Measurements from ENCODE around the gene LRRC74A.

LRRC74A gene

DNA sequence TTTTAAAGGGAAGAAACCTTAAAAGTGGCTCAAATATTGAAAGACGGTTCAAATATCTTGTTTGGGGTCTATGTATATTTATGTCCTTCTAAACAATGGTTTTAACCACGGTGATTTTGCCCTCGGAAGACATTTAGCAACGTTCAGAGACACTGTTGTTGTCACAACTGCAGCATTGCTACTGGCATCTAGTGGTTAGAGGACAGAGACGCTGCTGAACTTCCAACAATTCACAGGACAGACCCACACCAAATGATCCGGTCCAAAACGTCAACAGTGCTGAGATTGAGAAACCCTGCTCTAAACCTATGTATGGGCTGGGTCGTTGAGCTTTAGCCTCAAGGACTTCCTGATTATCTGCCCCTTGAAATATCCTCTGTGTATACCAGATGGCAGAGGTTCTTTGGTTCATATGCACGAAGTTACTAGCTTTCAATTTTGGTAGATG, 15.2 kb upstream of the LRRC74A start:
- DNase-seq = no peak

DNA sequence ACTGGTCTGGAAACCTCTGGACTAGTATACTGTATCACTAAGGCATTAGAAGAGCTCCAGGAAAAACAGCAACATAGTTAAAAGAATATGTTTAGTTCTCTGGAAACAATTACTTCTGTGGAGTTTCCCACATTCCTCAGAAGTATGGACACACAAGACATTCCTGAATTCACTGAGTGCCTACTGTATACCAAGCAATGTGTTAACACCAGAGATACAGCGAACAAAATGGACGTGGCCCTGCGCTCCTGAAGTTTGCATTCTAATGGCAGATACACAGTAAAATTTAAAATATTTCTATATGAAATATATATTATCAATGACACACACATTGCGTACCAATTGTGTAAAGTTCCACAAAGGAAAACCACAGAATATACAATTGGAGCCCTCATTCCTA, 14.6 kb upstream of the LRRC74A start:
- DNase-seq = no peak

DNA sequence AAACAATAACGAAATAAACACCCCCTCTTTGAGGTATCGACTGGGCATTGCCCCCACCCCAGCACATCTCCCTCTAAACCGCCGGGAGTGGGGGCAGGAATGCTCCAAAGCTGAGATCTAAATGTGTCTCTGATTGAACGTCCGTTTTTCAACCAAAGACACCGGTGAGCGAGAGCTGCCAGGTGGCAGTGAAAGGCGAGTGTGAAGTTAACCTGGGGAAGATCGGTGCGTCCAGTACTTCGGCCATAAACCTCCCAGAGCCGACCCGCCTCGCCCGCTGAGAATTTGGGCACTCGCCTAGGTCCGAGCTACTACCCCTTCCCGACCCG, 14.2 kb upstream of the LRRC74A start:
- no peak for DNase-seq

DNA sequence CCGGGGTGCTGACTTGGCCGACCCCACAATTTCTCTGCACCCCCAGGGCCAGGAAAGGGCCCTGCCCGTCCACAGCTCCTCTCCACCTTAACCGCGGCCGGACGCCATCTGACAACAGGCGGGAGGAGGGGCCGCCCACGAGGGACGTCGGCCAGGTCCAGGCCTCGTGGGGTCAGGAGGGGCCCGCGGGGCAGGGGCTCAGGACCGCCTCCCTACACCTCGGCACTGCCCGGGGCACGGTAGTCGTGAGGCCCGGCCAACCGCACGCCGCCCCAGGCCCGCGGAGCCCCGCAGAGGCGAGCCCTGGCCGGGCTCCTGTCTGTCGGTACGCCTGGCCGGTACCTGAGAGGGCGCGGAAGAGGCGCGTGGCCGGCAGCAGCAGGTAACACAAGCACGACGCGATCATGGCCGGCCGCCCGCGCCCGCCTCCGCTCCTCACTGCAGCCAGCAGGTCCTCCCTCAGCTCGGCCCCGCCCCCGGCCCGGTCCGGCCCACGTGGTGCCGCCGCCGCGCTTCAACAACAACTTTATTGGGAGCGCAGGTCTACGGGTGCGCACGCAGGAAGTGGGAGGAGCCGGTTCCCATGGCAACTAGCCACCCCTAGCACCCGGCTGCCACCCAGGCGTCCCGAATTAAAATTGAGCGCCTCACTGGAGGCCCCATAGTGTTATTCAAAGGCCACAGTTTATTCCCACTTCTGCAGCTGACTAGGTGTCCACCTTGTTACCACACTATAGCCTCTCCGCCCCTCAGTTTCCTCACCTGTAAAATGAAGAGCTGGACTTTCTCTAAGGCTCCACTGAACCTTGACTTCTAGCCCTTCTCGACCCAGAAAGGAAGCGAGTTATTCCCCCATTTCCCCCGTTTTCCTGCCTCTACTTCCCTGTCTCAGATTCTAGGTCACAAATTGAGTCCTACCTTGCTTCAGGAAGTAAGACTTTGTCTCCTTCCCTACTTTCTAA, 13.5 kb upstream of the LRRC74A start, which contains the start of gene ANGEL1:
TSS of gene ANGEL1 (minus strand) at position 461 of the 962 bp plus-strand sequence. CDS start at position 406, 55 bp downstream.
- peak; percentile 98 for DNase-seq

DNA sequence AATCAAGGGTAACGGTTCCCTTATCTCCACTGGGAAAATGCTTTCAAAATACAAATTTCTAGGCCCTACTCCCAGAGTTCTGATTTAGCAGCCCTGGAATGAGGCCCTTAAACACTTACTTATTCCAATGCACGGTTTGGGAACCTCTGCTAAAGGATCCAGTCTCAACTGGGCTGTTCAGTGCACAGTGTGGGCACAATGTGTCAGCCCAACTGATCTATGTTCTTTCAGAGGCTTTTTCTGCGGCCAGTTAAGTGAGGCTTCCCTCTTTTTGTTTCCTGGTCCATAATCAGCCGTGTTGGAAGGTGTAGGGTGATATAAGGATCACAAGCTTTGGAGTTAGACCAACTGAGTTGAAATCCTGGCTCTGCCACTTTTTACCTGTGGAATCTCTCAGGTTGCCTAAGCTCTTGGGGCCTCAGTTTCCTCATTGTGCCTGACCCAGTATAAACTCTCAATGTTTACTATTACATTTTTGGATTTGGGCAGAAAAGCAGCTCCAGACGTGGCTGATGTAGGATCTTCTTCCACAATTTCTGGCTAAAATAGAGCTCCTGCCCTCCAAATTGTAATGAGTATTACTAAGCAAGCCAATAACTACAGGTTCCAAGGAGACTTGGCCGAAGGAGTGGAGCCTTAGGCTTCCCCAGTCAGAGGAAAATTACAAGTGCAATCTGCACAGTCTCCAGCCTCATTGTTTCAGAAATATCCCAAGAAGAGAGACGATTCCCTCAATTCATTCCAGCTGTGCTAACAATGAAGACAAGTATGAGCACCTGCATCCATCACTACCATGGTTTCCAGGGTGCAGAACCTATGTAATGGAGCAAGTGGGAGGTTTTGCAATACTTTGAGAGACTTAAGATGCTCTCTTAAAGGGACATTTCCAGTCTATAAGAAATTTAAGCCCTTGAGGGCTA, 11.2 kb upstream of the LRRC74A start:
- no peak for DNase-seq

DNA sequence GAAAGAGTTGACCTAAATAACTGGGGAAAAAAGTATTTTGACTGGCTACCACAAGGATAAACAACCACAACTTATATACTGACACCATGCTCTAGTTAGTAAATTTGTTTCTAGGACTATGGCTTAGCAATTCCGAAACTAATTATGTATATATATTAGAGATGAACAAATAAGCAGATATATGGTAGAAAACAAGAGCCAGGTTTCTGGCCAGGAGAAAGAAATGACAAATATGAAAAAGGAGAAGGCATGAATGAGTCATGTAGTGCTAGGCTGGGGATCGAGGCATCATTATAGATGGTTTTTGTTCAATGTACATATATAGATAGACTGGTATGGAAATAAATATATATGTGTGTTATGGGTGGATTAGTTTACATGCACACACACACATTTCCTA, 5.5 kb upstream of the LRRC74A start:
- no peak for DNase-seq

DNA sequence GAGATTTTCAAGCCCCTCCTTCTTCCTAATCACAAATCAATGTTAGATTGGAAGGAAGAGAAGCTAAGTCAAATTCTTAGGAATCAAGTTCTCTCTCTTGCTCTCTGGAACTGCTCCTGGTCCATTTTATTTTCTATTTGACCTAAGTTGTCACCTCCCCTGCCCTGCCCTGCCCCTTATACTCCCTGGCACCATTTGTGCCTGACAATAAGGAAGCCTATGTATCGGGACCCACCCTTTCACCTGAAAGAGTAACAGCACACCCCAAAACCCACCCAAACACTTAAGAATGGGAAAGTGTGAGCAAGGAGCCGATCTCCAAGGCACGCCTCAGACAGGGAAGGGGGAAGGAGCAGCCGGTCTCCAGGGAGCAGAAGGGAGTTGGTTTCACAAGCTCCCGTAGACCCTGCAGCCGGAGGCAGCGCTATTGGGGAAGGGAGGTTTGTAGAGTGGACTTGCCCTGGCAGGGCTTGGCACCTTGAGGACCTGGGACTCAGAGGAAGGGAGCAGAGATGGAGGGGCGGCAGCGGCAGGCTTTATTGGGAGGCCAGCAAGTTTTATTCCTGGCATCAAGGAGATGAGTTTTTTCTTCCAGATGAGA, 1.6 kb downstream of the LRRC74A start:
- no peak for DNase-seq

DNA sequence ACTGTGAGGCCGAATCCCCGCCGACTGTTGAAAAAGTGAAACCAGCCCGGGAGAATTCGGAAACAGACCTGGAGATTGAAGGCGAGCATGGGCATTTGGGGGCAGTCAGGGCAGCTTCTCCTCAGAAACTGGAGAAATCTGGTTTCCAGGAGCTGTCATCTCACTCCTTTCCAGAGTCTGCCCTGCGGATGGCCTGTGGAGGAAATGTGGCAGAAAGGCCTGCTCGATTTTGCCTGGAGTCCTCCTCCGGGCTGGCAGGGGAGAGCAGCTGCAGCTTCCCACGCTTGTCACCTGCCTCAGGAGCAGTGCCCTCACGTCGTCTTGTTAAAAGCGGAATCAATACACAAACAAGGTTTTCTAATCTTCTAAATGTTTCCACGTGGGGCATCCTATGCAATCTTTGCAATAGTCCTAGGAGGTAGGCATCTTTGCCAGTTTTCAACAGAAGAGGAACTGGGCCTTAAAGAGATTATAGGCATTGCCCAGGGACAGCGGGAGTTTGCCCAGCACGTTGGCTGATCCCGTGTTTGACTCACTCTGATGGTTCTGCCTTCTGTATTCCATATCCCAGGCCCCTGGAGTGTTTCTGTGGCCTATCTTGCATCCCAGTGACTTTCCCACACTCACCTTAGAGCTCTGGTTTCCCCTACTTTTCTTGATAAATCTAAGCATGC, 2.3 kb downstream of the LRRC74A start:
- DNase-seq = no peak

DNA sequence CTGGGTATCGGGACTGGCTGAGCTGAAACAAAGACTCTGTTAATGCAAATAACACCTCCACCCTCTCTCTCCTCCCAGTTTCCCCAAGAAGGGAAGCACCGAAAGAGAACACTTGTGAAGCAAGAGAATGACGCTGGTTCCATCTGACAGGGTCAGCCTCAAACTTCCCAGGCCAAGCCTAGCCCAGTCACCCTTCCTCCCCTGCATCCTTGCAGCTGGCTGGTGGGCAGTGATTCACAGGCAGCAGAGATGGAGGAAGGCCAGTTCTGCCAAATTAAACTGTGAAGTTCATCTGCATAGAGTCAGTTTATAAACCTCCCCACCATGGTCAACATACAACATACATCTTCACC, 2.8 kb downstream of the LRRC74A start:
- DNase-seq = no peak

DNA sequence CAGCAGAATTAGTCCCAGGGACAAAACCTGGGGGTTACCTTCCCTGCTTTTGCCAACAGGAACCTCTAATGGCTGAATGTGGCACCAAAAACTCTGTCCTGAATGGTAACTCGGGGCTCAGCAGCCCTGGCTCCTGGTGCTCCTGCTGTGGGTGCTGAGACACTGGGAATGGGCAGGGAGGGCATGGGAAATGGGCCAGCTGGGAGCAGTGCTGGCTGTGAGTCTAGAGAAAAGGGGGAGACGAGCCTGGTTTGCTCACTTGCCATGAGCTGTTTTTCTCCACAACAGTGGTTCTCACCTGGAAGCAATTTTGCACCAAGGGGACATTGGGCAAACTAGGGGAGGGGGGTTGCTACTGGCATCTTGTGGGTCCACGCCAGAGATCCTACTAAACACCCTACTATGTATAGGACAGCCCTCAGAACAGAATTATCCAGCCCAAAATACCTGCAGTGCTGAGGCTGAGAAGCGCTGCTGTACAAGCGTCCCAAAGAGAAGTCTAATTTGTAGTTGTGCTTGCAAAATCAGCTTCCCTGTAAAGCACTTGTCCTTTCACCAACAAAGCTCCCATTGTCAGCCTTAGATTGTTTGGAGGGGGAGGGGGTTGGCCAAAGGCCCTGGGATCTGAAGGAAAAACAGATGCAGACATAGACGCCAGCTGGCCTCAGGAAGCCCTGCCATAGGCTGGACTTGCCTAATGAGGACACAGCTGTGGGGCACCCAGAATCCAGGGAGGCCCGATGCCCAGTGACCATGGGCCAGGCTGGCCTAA, 3.6 kb downstream of the LRRC74A start:
- no peak for DNase-seq

DNA sequence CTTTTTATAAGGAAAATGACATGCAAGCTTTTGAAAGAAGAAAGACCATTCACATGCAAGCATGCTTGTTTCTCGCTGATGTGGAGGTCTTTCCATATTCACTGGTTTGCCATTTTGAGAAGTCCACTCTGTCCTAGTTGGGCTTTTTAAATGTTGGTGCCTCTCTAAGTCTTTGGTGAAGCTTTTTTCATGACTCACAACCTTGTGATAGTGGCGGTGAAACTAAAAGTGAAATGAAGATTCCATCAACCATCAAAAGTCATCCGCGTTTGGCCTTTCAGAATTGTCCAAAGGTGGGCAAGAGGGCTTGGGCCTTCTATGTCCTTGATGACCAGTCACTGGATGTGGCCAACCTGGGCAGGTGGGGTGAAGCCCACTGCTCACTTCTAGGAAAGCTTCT, 4.3 kb downstream of the LRRC74A start:
- DNase-seq = no peak

DNA sequence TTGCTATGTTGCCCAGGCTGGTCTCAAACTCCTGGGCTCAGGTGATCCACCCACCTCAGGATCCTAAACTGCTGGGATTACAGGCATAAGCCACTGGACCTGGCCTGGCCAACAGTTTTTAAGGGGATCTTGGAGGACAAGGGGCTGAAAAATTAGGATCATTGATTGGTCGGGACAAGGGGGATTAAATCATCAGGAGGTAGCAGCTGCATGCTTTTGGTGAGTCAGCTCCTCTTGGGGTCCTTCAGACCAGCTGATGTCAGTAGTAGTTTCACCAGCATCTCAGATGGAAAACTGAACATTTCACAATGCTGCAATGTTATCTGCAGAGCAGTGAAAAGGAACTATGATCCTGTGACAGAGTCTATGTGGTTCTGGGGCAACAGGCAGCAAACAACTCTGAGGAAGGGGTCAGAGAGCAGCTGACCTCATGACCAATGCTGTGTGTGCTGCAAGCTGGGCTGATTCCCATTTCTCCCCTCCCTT, 6.3 kb downstream of the LRRC74A start:
- DNase-seq = no peak

DNA sequence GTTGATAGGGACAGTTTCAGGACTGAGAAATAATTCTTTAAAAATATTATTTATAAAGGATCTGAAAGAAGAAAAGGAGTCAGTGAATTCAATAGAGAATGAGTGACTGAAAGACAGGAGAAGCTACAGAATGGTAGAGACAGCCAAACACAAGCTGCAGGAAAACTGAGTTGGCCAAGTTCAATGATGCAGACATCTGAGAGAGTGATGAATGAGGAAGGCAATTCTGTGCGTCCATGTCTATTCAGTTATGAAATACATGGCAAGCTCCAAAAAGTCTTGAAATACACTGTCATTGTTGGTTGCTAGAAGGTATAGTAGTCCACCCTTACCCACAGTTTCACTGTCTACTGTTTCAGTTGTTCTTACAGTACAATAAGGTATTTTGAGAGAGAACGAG, 6.8 kb downstream of the LRRC74A start:
- DNase-seq = no peak

DNA sequence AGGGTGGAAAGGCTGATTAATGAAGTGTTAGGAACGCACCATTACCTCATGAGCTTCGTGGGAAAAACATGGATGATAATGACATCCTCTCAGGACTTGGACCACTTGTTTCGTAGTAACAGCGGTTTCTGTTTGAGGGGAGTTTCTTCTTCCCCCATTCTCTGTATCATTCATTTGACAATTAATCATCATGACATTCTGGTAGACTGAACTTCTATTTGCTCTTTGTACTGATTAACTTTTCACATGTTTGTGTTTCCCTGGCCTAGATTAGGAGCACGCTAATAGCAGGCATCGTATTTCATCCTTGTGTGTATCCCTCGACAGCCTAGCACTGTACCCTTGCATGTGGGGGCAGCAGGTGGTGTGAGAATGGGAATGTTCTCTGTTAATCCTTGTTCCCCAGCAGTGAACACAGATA, 8.0 kb downstream of the LRRC74A start:
- no peak for DNase-seq

DNA sequence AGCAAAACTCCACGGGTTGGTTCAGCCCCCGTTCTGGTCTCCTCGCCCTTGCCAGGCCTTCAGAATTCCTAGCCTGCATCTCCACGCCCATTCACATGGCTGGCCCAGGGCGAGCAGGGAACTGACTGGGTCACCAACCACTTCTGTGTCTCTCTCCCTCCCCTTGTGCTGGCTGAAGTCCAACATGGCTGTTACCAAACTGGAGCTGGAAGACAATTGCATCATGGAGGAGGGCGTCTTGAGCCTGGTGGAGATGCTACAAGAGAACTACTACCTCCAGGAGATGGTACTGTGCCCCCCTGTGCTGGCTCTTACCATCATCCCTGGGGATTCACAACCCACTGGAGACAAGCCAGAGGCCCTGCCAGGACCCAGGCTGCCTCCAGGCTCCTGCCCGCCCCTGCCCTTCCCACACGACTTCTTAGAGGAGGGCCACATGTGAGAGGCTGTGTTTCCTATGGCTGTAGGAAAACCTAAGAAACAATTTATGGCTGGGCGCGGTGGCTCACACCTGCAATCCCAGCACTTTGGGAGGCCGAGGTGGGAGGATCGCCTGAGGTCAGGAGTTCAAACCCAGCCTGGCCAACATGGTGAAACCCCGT, 9.9 kb downstream of the LRRC74A start:
- no peak for DNase-seq

DNA sequence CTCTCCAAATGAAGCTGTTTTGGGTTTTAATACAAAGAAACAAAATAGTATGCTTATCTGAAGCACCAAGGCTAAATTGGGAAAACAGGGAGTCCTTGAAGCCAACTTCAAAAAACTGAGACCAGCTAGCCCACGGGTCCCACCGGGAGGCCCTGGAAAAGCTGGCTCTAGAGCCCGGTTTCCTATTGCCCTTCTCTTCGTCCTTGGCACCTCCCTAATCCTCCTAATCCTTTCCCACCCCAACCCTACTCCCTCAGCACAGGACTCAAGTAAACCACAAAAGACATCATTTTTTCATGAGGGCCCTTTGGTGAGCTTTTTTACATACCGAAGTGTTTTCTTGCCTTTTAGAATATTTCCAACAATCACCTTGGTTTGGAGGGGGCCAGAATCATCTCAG, 11.3 kb downstream of the LRRC74A start:
- DNase-seq = no peak

DNA sequence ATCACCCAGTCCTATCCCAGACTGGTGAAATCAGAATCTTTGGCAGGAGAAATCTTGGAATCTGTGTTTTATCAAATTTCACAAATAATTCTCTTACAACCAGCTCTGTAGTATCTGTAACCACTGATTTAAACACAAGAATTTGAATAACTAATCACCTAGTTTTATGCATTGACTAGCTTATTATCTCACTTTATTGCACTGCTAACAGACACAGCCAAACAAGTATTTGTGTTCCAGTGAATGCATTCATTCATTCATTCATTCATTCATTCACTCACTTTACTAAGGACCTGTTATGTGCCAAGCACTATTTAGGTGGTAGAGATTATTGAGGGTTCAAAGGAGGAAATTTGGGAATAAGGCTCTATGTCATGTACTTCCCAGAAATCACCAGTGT, 16.2 kb downstream of the LRRC74A start:
- DNase-seq = no peak

DNA sequence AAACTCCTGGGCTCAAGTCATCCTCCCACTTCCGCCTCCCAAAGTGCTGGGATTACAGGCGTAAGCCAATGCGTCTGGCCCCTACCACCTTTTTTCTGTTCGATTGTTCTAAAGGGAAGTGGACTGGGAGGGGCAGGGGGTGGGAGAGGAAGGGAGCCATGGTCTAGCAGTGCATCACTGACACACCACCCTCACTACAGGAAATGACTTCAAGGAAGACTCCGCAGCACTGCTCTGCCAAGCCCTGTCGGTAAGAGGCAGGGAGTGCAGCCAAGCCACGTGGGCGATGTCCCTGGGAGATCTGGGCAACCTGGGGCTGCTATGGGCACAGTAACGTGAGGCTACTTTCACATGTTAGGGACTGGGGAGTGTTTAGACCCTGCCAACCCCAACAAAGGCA, 18.0 kb downstream of the LRRC74A start:
- peak; percentile 44 for DNase-seq

DNA sequence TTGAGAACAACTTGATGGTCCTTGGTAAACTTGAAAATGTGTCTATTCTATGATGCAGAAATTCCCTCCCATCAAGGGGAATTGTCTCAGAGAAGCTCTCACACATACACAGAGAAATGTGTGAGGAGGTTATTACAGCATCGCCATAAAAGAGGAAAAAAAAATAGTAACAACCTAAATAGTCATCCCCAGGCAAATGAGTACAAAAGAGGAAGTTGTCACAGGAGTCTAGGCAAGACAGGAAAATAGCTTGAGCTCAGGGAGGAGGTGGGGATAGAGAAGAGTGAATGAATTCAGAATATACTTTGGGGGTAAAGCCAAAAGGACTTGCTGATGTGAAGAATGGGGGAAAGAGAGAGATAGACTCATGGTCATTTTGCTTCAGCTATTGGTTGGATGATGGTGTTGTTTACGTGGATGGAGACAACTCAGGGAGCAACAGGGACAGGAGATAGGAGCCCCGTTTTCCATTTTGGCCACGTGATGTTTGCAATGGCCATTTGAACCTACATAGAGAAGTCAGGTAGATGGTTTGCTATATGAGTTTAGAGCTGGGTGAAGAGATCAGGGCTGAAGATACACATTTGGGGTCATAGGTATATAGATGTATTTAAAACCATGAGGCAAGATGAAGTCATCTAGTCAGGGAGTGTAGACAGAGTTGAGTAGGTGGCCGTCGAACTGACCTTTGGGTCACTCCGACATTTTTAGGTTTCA, 20.3 kb downstream of the LRRC74A start:
- DNase-seq = no peak

DNA sequence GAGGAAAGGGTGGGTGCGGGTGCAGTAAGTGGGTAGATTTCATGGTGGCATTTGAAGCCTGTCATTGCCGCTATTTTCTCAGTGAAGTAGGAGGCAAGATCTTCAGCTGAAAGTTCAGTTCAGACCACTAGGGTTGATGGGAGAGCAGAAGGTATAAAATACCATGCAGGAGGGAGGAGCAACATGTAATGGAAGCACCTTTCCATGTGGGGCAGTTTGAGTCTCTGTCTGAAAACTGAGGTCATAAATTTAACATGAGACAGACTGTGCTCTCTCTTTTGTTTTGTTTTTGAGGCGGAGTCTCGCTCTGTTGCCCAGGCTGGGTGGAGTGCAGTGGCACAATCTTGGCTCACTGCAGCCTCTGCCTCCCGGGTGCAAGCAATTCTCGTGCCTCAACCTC, 22.7 kb downstream of the LRRC74A start:
- DNase-seq = no peak

DNA sequence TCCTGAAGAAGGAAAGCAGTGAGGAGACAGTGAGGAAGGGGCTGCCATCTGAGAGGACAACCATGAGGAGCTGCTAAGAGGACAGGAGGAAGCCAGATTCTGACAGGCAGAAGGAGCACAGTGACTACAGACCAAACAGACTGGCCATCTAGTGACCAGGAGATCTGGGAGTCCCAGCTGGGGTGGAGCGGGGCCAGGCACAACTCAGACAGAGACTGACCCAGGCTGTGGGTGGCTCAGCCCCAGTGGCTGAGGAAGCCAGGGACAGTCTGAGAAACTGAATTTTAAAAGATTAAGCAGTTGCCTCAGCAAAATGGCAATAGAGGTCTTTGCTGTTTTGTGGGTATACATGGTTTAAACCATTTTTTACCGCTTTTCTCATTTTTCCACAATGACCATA, 28.9 kb downstream of the LRRC74A start:
- DNase-seq = no peak
